Loucy (cell line): ENCODE data around the gene CCT6A.
"Not testable (repeated sequence)": the region's sequence is repeated elsewhere in the genome, so short reads cannot be mapped to it uniquely, and the experiment has no call there.

ENCODE experiments used
- H2AFZ ChIP-seq: fragments of 200-600 bp; sonication (generic); 2 replicates; pipeline ENCODE4 v1.6.0; 2016; ENCODE audit warnings: antibody characterized with exemption, mild to moderate bottlenecking, low read length, moderate library complexity
- H3F3A ChIP-seq: fragments of 200-600 bp; 2 replicates; pipeline ENCODE4 v1.6.0; 2016; ENCODE audit warnings: antibody characterized with exemption, low read depth, mild to moderate bottlenecking
- H3K27me3 ChIP-seq: fragments of 200-600 bp; sonication (generic); 2 replicates; pipeline ENCODE4 v1.6.1; 2014; ENCODE audit warnings: low read length, mild to moderate bottlenecking; ENCODE audit not compliant: insufficient read depth, poor library complexity, severe bottlenecking
- H3K36me3 ChIP-seq: fragments of 200-600 bp; sonication (generic); 2 replicates; pipeline ENCODE4 v1.6.1; 2016; ENCODE audit warnings: low read length; ENCODE audit not compliant: insufficient read depth
- H3K4me1 ChIP-seq: fragments of 200-600 bp; sonication (generic); 2 replicates; pipeline ENCODE4 v1.5.1; 2014; ENCODE audit warnings: low read length, mild to moderate bottlenecking; ENCODE audit not compliant: insufficient read depth, poor library complexity, severe bottlenecking
- H3K4me2 ChIP-seq: fragments of 200-600 bp; sonication (generic); 2 replicates; pipeline ENCODE4 v1.6.0; 2014; ENCODE audit warnings: antibody characterized with exemption, low read length, low read depth, mild to moderate bottlenecking; ENCODE audit not compliant: poor library complexity, severe bottlenecking
- H3K4me3 ChIP-seq: fragments of 200-600 bp; sonication (generic); 2 replicates; pipeline ENCODE4 v1.5.1; 2014; ENCODE audit warnings: low read length, mild to moderate bottlenecking, mixed read lengths; ENCODE audit not compliant: poor library complexity, severe bottlenecking
- H3K79me2 ChIP-seq: fragments of 200-600 bp; sonication (generic); 2 replicates; pipeline ENCODE4 v1.6.1; 2014; ENCODE audit warnings: low read length; ENCODE audit not compliant: insufficient read depth
- H3K9ac ChIP-seq: fragments of 200-600 bp; sonication (generic); 2 replicates; pipeline ENCODE4 v1.6.0; 2014; ENCODE audit warnings: mild to moderate bottlenecking, low read depth, low read length, moderate library complexity; ENCODE audit not compliant: poor library complexity, severe bottlenecking
- H3K9me2 ChIP-seq: fragments of 200-600 bp; sonication (generic); replicated peaks from 2 replicates; pipeline ENCODE4 v1.6.1; 2016; ENCODE audit warnings: low read depth, low read length, mixed read lengths
- H3K9me3 ChIP-seq: fragments of 200-600 bp; sonication (generic); 2 replicates; pipeline ENCODE4 v1.6.1; 2014; ENCODE audit warnings: mild to moderate bottlenecking, antibody characterized with exemption, low read length, low read depth; ENCODE audit not compliant: insufficient read depth
- H4K20me1 ChIP-seq: fragments of 200-600 bp; sonication (generic); 2 replicates; pipeline ENCODE4 v1.6.0; 2014; ENCODE audit warnings: antibody characterized with exemption, low read length, mild to moderate bottlenecking; ENCODE audit not compliant: insufficient read depth, poor library complexity, severe bottlenecking
- EZH2phosphoT487 ChIP-seq: fragments of 200-600 bp; IDR thresholded peaks from 2 replicates; pipeline ENCODE4 v1.6.1; 2018; ENCODE audit warnings: antibody characterized with exemption, mild to moderate bottlenecking, moderate library complexity, borderline replicate concordance
- TF ChIP-seq, protein P1 (sequence below): fragments of 200-600 bp; sonication (generic); conservative IDR thresholded peaks from 2 replicates; pipeline ENCODE4 v1.5.1; 2014; ENCODE audit warnings: mild to moderate bottlenecking, antibody characterized with exemption, low read length

The CCT6A gene

DNA sequence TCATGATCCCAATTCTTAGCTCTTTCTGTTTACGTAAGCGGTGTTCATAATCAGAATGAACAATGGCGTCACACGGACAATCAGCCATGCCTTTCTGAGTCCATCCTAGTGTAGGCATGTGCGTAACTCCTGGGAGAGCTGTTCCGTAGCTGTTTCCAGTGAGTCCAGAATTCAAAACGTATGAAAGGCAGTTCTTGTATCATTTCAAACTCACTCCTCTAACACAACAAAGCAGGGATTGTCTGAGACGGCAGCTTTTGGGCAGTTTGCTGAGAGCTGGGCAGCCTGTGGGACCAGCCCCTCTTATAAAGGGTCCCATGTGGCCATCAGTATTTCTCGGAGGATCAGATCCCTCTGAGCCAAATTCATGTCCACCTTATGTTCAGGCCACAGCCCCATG, 43.7 kb upstream of the CCT6A start:
- Histone ChIP-seq H3K4me1 (no peaks in the 10 kb centered on the region), H4K20me1 (no peaks in the 10 kb centered on the region), H3K79me2 (no peaks in the 10 kb centered on the region), H3F3A (no peaks in the 10 kb centered on the region), H3K27me3 (no peaks in the 10 kb centered on the region), H3K36me3 (no peaks in the 10 kb centered on the region), H3K9ac (no peak overlapping the region), H3K9me3 (no peaks in the 10 kb centered on the region), H3K4me2 (no peak overlapping the region), H3K4me3 (no peak overlapping the region), H2AFZ (no peak overlapping the region), H3K9me2 (no peaks in the 10 kb centered on the region)
- TF ChIP-seq, protein P1, sequence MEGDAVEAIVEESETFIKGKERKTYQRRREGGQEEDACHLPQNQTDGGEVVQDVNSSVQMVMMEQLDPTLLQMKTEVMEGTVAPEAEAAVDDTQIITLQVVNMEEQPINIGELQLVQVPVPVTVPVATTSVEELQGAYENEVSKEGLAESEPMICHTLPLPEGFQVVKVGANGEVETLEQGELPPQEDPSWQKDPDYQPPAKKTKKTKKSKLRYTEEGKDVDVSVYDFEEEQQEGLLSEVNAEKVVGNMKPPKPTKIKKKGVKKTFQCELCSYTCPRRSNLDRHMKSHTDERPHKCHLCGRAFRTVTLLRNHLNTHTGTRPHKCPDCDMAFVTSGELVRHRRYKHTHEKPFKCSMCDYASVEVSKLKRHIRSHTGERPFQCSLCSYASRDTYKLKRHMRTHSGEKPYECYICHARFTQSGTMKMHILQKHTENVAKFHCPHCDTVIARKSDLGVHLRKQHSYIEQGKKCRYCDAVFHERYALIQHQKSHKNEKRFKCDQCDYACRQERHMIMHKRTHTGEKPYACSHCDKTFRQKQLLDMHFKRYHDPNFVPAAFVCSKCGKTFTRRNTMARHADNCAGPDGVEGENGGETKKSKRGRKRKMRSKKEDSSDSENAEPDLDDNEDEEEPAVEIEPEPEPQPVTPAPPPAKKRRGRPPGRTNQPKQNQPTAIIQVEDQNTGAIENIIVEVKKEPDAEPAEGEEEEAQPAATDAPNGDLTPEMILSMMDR, result no peak
- TF ChIP-seq EZH2phosphoT487, result no peak

DNA sequence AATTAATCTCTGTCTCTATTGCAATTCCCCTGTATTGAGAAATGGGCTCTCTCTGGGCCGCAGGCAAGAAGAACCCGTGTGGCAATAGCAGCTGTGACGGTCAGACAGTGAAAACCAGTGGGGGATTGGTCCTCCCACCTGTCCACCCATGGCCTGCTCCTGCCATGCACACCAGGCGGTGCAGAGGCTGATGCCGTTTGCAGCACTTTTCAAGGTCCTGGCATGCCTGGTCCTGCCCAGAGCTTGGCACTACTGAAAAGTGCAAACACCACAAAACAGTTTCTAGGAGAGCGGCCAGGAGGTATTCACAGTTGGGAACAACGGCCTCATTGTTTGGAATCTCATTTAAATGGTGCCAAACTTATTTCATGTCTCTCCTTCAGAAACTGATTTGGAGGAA, 41.9 kb upstream of the CCT6A start:
- Histone ChIP-seq H4K20me1 (no peaks in the 10 kb centered on the region), H2AFZ (no peak overlapping the region), H3K9me3 (no peaks in the 10 kb centered on the region), H3K9me2 (no peaks in the 10 kb centered on the region), H3K36me3 (no peaks in the 10 kb centered on the region), H3K4me1 (no peaks in the 10 kb centered on the region), H3K27me3 (no peaks in the 10 kb centered on the region), H3K9ac (no peak overlapping the region), H3K4me2 (no peak overlapping the region), H3K4me3 (no peak overlapping the region), H3F3A (no peaks in the 10 kb centered on the region), H3K79me2 (no peaks in the 10 kb centered on the region)
- TF ChIP-seq, protein P1, result no peak
- no peak for TF ChIP-seq EZH2phosphoT487

DNA sequence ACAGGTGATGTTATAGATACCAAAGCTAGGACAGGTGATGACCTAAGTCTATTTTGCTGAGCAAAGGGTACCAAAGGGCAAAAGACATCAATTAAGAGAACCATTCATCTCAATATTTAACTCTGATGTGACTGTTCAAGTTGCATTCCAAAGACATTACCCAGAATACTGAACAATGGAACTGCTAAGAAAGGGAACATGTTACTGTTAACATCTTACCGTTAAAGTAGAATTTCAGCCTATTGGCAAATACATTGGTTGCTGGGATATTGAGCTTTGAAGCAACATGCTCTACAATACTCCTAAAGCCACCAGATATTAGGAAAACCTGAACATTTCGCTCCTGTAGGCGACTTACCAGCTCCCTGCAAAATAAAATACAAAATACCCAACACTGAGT, 34.5 kb upstream of the CCT6A start:
- H3K36me3 ChIP-seq, result peaks cover 10% of the 10 kb centered on the region; the same call in 1 of the 2 replicates
- H4K20me1 ChIP-seq, H3K4me2 ChIP-seq, H3K9ac ChIP-seq, H3K9me2 ChIP-seq, H3K27me3 ChIP-seq, H3K4me3 ChIP-seq, H3K4me1 ChIP-seq, H3K9me3 ChIP-seq, H2AFZ ChIP-seq, H3K79me2 ChIP-seq, H3F3A ChIP-seq: not testable (repeated sequence)

DNA sequence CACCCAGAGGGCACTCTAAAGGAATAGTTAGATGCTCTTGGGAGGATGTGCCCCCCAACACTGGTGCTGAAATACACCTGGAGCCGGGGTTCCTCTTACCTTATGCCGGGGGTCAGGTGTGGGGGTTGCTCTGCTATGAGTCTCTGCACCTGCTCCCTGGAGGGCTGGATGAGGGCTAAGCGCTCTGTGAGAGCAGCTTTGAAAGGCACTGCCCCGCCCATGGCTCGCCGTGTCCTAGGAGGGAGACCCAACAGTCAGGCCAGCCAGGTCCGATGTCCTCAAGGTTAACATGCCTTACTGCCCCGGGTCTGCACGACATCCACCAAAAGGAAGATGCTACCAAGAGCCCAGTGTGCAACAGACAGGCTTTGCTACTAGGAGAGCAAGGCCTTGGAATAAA, 32.1 kb upstream of the CCT6A start:
- H2AFZ ChIP-seq, result no peak overlapping the region
- H3K9ac ChIP-seq, result no peak overlapping the region
- no peak overlapping the region for H3K4me3 ChIP-seq
- H4K20me1 ChIP-seq, result no peaks in the 10 kb centered on the region
- H3K27me3 ChIP-seq, result no peaks in the 10 kb centered on the region
- no peaks in the 10 kb centered on the region for H3K4me1 ChIP-seq
- peaks cover 10% of the 10 kb centered on the region; the same call in 1 of the 2 replicates for H3K36me3 ChIP-seq
- no peaks in the 10 kb centered on the region for H3F3A ChIP-seq
- H3K4me2 ChIP-seq, result no peak overlapping the region
- no peaks in the 10 kb centered on the region for H3K9me3 ChIP-seq
- no peaks in the 10 kb centered on the region for H3K79me2 ChIP-seq
- H3K9me2 ChIP-seq, result no peaks in the 10 kb centered on the region
- TF ChIP-seq, protein P1, result no peak
- TF ChIP-seq EZH2phosphoT487, result no peak
